Measurements from ENCODE around the gene LLPH. TPM values are rescaled to one million over a fixed set of nuclear protein-coding genes. Genes with fewer than 3 reads are reported as not detected.
A peak's percentile ranks its signal among the peaks of the same experiment; 100 is the strongest.

Gene LLPH
- total and polyA plus RNA-seq, 2 donors from 2014 or later, result 21.9 to 28.7 TPM

GRCh38 chr12:66113471-66113870 is 17.1 kb downstream of the LLPH start:
- Histone ChIP-seq H3K27me3 (ENCODE audit: control insufficient read depth, insufficient read depth, low read length) (no peaks in the 10 kb centered on the region), H3K4me3 (ENCODE audit: low read length in 3 of 3) (no peak overlapping the region), H3K4me1 (ENCODE audit: control insufficient read depth in 2 of 3, insufficient read depth in 2 of 3, low read depth in 1 of 3, low read length in 3 of 3) (no peaks in the 10 kb centered on the region), H3K27ac (ENCODE audit: low read depth in 2 of 2, low read length in 2 of 2) (no peak overlapping the region), H3K9me3 (ENCODE audit: control insufficient read depth in 2 of 3, insufficient read depth in 1 of 3, low read length in 3 of 3) (no peaks in the 10 kb centered on the region), H3K36me3 (ENCODE audit: control insufficient read depth in 2 of 3, insufficient read depth in 3 of 3, low read length in 3 of 3) (no peaks in the 10 kb centered on the region), H3K9ac (ENCODE audit: low read length in 3 of 3) (no peak overlapping the region)
- TF ChIP-seq CTCF (IDR thresholded peaks at IDR 0.05; ENCODE audit: borderline replicate concordance, extremely low read depth, insufficient read depth), result no peak
- FAIRE-seq (no peak), DNase-seq (no peak)
- intact Hi-C loops (cut with DNase I), result no loop called here

- TF ChIP-seq CTCF (IDR thresholded peaks at IDR 0.05; ENCODE audit: borderline replicate concordance, extremely low read depth, insufficient read depth), result no peak
- FAIRE-seq, result no peak
- H3K36me3 ChIP-seq (ENCODE audit: control insufficient read depth in 2 of 3, insufficient read depth in 3 of 3, low read length in 3 of 3), result no peaks in the 10 kb centered on the region
- peak in 2 of 5 donors; percentile 8 to 42 for DNase-seq
- no peaks in the 10 kb centered on the region for H3K4me1 ChIP-seq (ENCODE audit: control insufficient read depth in 2 of 3, insufficient read depth in 2 of 3, low read depth in 1 of 3, low read length in 3 of 3)
- no peaks in the 10 kb centered on the region for H3K9me3 ChIP-seq (ENCODE audit: control insufficient read depth in 2 of 3, insufficient read depth in 1 of 3, low read length in 3 of 3)
- no peak overlapping the region for H3K27ac ChIP-seq (ENCODE audit: low read depth in 2 of 2, low read length in 2 of 2)
- intact Hi-C loops (cut with DNase I), result no loop called here
- no peak overlapping the region for H3K4me3 ChIP-seq (ENCODE audit: low read length in 3 of 3)
- no peaks in the 10 kb centered on the region for H3K27me3 ChIP-seq (ENCODE audit: control insufficient read depth, insufficient read depth, low read length)
- H3K9ac ChIP-seq (ENCODE audit: low read length in 3 of 3), result no peak overlapping the region
Observed at GRCh38 chr12:66111605-66112004, 18.9 kb downstream of the LLPH start.

GRCh38 chr12:66109056-66109455 is 21.5 kb downstream of the LLPH start:
- intact Hi-C loops (cut with DNase I), result no loop called here
- Histone ChIP-seq H3K36me3 (ENCODE audit: control insufficient read depth in 2 of 3, insufficient read depth in 3 of 3, low read length in 3 of 3) (no peaks in the 10 kb centered on the region), H3K9me3 (ENCODE audit: control insufficient read depth in 2 of 3, insufficient read depth in 1 of 3, low read length in 3 of 3) (no peaks in the 10 kb centered on the region), H3K27ac (ENCODE audit: low read depth in 2 of 2, low read length in 2 of 2) (no peak overlapping the region), H3K27me3 (ENCODE audit: control insufficient read depth, insufficient read depth, low read length) (no peaks in the 10 kb centered on the region), H3K4me3 (ENCODE audit: low read length in 3 of 3) (no peak overlapping the region), H3K9ac (ENCODE audit: low read length in 3 of 3) (no peak overlapping the region), H3K4me1 (ENCODE audit: control insufficient read depth in 2 of 3, insufficient read depth in 2 of 3, low read depth in 1 of 3, low read length in 3 of 3) (no peaks in the 10 kb centered on the region)
- no peak for TF ChIP-seq CTCF (IDR thresholded peaks at IDR 0.05; ENCODE audit: borderline replicate concordance, extremely low read depth, insufficient read depth)
- DNase-seq (no peak), FAIRE-seq (no peak)

- Histone ChIP-seq H3K27ac (ENCODE audit: low read depth in 2 of 2, low read length in 2 of 2) (no peak overlapping the region), H3K4me3 (ENCODE audit: low read length in 3 of 3) (no peak overlapping the region), H3K27me3 (ENCODE audit: control insufficient read depth, insufficient read depth, low read length) (no peaks in the 10 kb centered on the region), H3K4me1 (ENCODE audit: control insufficient read depth in 2 of 3, insufficient read depth in 2 of 3, low read depth in 1 of 3, low read length in 3 of 3) (no peaks in the 10 kb centered on the region), H3K36me3 (ENCODE audit: control insufficient read depth in 2 of 3, insufficient read depth in 3 of 3, low read length in 3 of 3) (no peaks in the 10 kb centered on the region), H3K9me3 (ENCODE audit: control insufficient read depth in 2 of 3, insufficient read depth in 1 of 3, low read length in 3 of 3) (no peaks in the 10 kb centered on the region), H3K9ac (ENCODE audit: low read length in 3 of 3) (no peak overlapping the region)
- TF ChIP-seq CTCF (IDR thresholded peaks at IDR 0.05; ENCODE audit: borderline replicate concordance, extremely low read depth, insufficient read depth), result no peak
- FAIRE-seq (no peak), DNase-seq (no peak)
- intact Hi-C loops (cut with DNase I), result no loop called here
Observed at GRCh38 chr12:66108386-66108785, 22.2 kb downstream of the LLPH start.

All from kidney (tissue), 14 donors.